MM.1S (cell line): ENCODE results near the gene ACOT9.
"Not testable (repeated sequence)": the region's sequence is repeated elsewhere in the genome, so short reads cannot be mapped to it uniquely, and the experiment has no call there.

ENCODE experiments used
- CTCF ChIP-seq: fragments of 300-600 bp; sonication (generic); IDR thresholded peaks from 2 replicates; pipeline ENCODE4 v1.5.1; 2016; ENCODE audit warnings: antibody characterized with exemption, low read length, mixed read lengths
- EZH2 ChIP-seq: fragments of 300-600 bp; sonication (generic); optimal IDR thresholded peaks from 2 replicates; pipeline ENCODE3; 2017; ENCODE audit warnings: low read depth, mild to moderate bottlenecking, antibody characterized with exemption, low read length, mixed read lengths

- not testable (repeated sequence) for TF ChIP-seq EZH2, CTCF
Observed at GRCh38 chrX:23660083-23660765, 82.9 kb downstream of the ACOT9 start.
